GM06990 (cell line): ENCODE measurements around the gene GPR62.

Experiments used
- DNase-seq: peaks from one replicate; pipeline ENCODE4 v3.0.0-alpha.2; 2011; ENCODE audit not compliant: insufficient read length; ENCODE audit errors: extremely low read depth
- H3K27me3 ChIP-seq: replicated peaks from 2 replicates; pipeline ENCODE4 v1.6.0; 2011; ENCODE audit warnings: low read length; ENCODE audit not compliant: control insufficient read depth, insufficient read depth
- H3K36me3 ChIP-seq: 2 replicates; pipeline ENCODE4 v1.5.1; 2011; ENCODE audit warnings: low read length; ENCODE audit not compliant: control insufficient read depth, insufficient read depth
- H3K4me3 ChIP-seq: replicated peaks from 2 replicates; pipeline ENCODE4 v1.5.1; 2011; ENCODE audit warnings: low read depth, mild to moderate bottlenecking, control low read depth, low read length
- TF ChIP-seq, protein P1 (sequence below): IDR thresholded peaks from 2 replicates; pipeline ENCODE4 v1.5.1; 2011; ENCODE audit warnings: low read length, control low read depth, mild to moderate bottlenecking, inconsistent platforms; ENCODE audit not compliant: insufficient read depth, poor library complexity, severe bottlenecking

Gene GPR62

DNA sequence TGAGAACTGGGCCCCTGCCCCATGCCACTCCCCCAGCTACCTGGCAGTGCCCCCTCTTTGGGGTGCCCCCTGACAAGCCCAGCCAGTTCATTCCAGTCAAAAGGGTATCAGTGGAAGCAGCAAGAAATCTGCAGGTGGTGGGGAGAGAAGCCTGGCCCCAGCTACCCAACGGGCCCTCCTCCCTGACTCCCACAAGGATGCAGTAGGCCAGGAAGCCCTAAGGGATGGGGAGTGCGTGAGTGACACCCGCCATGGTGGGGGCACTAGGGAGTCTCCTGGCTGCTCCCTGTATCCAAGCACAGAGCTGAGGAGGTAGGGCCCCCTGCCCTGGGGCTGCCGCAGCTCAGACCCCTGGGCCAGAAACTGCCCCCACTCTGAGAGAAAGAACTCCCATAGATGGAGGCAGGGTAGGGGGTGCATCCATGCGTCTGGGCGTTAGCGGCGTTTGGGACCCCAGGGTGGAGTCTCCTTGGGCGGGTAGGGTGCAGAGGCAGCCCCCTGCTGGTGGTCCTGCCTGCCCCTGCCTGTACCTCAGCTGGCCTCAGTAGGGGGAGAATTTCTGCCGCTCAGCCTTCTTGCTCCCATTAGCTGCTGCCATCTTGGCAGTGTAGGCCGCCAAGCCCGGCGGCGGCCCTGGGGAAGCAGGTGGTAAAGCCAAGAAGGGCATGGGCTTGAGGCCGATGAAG, 2.5 kb downstream of the GPR62 start:
- Histone ChIP-seq H3K36me3 (no peaks in the 10 kb centered on the region), H3K27me3 (no peaks in the 10 kb centered on the region), H3K4me3 (no peak overlapping the region)
- TF ChIP-seq, protein P1, sequence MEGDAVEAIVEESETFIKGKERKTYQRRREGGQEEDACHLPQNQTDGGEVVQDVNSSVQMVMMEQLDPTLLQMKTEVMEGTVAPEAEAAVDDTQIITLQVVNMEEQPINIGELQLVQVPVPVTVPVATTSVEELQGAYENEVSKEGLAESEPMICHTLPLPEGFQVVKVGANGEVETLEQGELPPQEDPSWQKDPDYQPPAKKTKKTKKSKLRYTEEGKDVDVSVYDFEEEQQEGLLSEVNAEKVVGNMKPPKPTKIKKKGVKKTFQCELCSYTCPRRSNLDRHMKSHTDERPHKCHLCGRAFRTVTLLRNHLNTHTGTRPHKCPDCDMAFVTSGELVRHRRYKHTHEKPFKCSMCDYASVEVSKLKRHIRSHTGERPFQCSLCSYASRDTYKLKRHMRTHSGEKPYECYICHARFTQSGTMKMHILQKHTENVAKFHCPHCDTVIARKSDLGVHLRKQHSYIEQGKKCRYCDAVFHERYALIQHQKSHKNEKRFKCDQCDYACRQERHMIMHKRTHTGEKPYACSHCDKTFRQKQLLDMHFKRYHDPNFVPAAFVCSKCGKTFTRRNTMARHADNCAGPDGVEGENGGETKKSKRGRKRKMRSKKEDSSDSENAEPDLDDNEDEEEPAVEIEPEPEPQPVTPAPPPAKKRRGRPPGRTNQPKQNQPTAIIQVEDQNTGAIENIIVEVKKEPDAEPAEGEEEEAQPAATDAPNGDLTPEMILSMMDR = no peak
- no peak for DNase-seq

DNA sequence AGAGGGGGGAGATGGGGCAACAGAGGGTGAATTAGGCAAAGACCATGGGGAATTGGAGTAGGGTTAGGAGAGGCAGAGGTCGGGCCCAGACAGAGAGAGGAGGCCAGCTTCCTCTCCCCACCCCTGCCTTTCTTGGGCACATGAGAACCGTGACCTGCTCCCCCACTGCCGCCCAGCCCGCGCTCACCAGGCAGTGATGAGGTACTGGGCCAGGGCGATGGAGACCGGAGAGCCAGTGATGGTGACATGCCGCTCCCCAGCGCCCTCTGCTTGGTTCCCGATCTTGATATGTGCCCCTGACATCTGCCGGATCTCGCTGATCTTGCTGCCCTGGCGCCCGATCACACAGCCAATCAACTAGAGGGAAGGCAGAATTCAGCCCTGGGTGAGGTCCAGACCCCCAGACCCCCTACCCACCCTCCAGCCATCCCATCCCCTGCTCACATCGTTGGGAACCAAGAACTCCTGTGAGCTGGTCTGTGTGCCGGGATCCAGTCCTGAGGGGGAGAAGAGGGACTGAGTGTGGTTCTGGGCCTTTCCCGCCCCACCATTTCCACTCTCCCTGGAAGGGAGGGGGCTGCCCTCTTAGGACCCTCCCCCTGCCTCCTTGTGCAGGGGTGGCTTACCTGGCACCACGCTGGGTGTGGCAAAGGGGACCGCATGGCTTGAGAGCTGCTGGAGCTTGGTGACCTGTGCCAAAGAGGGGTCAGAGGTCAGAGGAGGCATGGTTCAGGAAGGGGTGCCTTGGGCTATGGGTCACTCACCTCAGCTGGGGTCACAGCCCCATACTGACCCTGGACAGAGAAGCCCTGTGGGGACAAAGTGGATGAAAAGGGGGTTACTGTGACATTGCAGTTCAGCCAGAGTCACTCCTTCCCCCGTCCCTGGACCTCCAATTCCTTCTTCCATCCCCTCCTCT, 3.7 kb downstream of the GPR62 start:
- H3K36me3 ChIP-seq = no peaks in the 10 kb centered on the region
- no peak for DNase-seq
- TF ChIP-seq, protein P1 = no peak

DNA sequence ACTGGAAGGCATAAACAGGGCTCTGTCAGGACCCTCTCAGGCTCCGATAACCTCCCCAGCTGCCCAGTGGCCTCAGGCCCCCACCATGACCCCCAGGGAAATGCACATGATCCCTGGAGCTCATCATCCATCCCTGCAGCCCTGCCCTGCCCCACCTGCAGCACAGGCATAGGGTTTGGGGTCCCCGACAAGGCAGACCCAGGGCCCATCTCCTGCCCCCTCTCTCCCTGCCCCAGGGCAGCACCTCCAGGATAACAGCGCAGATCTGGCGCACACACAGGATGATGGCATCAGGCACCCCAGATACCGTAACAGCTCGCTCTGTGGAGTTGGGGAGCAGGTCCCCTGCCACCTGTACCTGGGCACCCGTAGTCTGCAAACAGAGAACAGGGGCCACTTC, 4.5 kb downstream of the GPR62 start:
- TF ChIP-seq, protein P1 = no peak
- H3K36me3 ChIP-seq = no peaks in the 10 kb centered on the region

More for the DNA sequence above, 3.7 kb downstream of the GPR62 start:
- Histone ChIP-seq H3K4me3 (no peak overlapping the region), H3K27me3 (no peaks in the 10 kb centered on the region)

DNA sequence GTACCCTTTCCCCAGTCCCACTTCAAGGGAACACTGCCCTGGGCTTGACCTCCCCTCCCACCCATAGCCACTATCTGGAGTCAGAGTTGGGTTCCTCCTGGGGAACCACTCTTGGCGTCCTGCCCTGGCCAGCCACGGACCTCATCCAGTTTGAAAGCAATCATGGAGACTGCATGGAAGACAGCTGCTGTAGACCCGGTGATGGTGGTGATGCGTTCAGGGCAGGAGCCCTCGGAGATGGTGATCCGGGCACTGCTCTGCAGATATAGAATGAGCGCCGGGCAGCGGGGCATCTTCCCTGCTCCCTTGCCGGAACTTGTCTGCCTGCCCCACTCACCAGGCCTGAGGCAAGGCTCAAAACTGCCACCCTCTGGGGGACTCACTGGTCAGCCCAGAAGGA, 5.2 kb downstream of the GPR62 start:
- no peaks in the 10 kb centered on the region for H3K36me3 ChIP-seq
- H3K27me3 ChIP-seq = no peaks in the 10 kb centered on the region
- no peak overlapping the region for H3K4me3 ChIP-seq
- TF ChIP-seq, protein P1 = no peak
- DNase-seq = no peak

More for the DNA sequence above, 4.5 kb downstream of the GPR62 start:
- DNase-seq = no peak
- no peak overlapping the region for H3K4me3 ChIP-seq
- no peaks in the 10 kb centered on the region for H3K27me3 ChIP-seq

DNA sequence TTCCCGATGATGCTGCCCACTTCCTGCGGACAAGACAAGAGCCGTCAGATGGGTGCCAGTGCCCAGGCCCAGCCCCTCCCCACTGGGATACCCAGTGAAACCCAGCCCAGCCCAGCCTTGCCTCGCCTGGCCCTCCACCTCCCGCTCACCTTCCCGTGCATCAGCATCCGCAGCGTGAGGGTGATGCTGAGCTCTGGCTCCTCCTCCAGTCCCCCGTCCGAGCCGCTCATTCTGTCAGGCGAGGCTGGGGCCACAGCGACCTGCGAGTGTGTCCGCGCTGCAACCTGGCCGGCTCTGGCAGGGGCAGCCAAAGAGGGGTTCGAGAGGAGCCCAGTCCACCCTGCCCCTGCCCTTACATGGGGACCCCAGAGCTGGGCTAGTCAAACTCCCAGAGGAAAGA, 5.8 kb downstream of the GPR62 start:
- H3K36me3 ChIP-seq = no peaks in the 10 kb centered on the region
- no peak overlapping the region for H3K4me3 ChIP-seq
- TF ChIP-seq, protein P1 = no peak
- no peak for DNase-seq
- H3K27me3 ChIP-seq = no peaks in the 10 kb centered on the region
